ENCODE results near the gene TRAPPC3L. TPM values are rescaled to one million over a fixed set of nuclear protein-coding genes. Genes with fewer than 3 reads are reported as not detected.

The TRAPPC3L gene
- total and polyA plus RNA-seq, 9 of the 15 experiments (the other 6 are each of a cell fraction or from before 2014, with no cell fraction given): not detected

DNA sequence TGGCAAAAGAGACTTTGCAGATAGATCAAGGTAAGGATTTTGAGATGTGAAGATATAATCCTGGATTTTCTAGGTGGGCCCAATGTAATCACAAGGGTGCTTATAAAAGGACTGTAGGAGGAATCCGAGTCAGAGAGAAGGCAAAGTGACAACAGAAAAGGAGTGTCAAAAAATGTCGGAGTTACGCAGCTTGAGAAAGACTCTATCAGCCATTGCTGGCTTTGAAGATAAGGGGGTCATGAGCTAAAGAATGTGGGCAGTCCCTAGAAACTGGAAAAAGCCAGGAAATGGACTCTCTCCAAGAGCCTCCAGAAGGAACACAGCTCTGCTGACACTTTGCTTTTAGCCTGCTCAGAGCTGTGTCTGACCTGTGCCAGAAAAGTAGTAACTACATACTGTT is 17.1 kb upstream of the TRAPPC3L start (continued):
- TF ChIP-seq, protein P1, sequence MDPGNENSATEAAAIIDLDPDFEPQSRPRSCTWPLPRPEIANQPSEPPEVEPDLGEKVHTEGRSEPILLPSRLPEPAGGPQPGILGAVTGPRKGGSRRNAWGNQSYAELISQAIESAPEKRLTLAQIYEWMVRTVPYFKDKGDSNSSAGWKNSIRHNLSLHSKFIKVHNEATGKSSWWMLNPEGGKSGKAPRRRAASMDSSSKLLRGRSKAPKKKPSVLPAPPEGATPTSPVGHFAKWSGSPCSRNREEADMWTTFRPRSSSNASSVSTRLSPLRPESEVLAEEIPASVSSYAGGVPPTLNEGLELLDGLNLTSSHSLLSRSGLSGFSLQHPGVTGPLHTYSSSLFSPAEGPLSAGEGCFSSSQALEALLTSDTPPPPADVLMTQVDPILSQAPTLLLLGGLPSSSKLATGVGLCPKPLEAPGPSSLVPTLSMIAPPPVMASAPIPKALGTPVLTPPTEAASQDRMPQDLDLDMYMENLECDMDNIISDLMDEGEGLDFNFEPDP (CRISPR knock-in tag; IDR thresholded peaks at IDR 0.05): no peak
- TF ChIP-seq DMBX1 (CRISPR knock-in tag; IDR thresholded peaks at IDR 0.05; ENCODE audit: borderline replicate concordance): no peak
- TF ChIP-seq, protein P2, sequence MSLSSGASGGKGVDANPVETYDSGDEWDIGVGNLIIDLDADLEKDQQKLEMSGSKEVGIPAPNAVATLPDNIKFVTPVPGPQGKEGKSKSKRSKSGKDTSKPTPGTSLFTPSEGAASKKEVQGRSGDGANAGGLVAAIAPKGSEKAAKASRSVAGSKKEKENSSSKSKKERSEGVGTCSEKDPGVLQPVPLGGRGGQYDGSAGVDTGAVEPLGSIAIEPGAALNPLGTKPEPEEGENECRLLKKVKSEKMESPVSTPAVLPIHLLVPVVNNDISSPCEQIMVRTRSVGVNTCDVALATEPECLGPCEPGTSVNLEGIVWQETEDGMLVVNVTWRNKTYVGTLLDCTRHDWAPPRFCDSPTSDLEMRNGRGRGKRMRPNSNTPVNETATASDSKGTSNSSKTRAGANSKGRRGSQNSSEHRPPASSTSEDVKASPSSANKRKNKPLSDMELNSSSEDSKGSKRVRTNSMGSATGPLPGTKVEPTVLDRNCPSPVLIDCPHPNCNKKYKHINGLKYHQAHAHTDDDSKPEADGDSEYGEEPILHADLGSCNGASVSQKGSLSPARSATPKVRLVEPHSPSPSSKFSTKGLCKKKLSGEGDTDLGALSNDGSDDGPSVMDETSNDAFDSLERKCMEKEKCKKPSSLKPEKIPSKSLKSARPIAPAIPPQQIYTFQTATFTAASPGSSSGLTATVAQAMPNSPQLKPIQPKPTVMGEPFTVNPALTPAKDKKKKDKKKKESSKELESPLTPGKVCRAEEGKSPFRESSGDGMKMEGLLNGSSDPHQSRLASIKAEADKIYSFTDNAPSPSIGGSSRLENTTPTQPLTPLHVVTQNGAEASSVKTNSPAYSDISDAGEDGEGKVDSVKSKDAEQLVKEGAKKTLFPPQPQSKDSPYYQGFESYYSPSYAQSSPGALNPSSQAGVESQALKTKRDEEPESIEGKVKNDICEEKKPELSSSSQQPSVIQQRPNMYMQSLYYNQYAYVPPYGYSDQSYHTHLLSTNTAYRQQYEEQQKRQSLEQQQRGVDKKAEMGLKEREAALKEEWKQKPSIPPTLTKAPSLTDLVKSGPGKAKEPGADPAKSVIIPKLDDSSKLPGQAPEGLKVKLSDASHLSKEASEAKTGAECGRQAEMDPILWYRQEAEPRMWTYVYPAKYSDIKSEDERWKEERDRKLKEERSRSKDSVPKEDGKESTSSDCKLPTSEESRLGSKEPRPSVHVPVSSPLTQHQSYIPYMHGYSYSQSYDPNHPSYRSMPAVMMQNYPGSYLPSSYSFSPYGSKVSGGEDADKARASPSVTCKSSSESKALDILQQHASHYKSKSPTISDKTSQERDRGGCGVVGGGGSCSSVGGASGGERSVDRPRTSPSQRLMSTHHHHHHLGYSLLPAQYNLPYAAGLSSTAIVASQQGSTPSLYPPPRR (CRISPR knock-in tag; IDR thresholded peaks at IDR 0.05; ENCODE audit: borderline replicate concordance): no peak
- TF ChIP-seq ZNF696 (CRISPR knock-in tag; conservative IDR thresholded peaks at IDR 0.05): no peak
- peak; percentile 57; the same call in 1 of the 2 replicates for TF ChIP-seq NFIC (IDR thresholded peaks at IDR 0.05)
- TF ChIP-seq, protein P3, sequence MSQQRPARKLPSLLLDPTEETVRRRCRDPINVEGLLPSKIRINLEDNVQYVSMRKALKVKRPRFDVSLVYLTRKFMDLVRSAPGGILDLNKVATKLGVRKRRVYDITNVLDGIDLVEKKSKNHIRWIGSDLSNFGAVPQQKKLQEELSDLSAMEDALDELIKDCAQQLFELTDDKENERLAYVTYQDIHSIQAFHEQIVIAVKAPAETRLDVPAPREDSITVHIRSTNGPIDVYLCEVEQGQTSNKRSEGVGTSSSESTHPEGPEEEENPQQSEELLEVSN (IDR thresholded peaks at IDR 0.05; ENCODE audit: borderline replicate concordance in 1 of 2, extremely low read depth in 1 of 2, insufficient read depth in 1 of 2, insufficient read length in 1 of 2, low read depth in 1 of 2, low read length in 1 of 2, poor library complexity in 1 of 2, severe bottlenecking in 1 of 2): no peak
- TF ChIP-seq CBX2 (IDR thresholded peaks at IDR 0.05; ENCODE audit: insufficient read depth, low read length, poor library complexity, severe bottlenecking): no peak
- peak; percentile 22; the same call in 1 of the 2 replicates for TF ChIP-seq CREB1 (IDR thresholded peaks at IDR 0.05)
- TF ChIP-seq CREB1 (CRISPR knock-in tag; IDR thresholded peaks at IDR 0.05): no peak
- TF ChIP-seq, protein P4, sequence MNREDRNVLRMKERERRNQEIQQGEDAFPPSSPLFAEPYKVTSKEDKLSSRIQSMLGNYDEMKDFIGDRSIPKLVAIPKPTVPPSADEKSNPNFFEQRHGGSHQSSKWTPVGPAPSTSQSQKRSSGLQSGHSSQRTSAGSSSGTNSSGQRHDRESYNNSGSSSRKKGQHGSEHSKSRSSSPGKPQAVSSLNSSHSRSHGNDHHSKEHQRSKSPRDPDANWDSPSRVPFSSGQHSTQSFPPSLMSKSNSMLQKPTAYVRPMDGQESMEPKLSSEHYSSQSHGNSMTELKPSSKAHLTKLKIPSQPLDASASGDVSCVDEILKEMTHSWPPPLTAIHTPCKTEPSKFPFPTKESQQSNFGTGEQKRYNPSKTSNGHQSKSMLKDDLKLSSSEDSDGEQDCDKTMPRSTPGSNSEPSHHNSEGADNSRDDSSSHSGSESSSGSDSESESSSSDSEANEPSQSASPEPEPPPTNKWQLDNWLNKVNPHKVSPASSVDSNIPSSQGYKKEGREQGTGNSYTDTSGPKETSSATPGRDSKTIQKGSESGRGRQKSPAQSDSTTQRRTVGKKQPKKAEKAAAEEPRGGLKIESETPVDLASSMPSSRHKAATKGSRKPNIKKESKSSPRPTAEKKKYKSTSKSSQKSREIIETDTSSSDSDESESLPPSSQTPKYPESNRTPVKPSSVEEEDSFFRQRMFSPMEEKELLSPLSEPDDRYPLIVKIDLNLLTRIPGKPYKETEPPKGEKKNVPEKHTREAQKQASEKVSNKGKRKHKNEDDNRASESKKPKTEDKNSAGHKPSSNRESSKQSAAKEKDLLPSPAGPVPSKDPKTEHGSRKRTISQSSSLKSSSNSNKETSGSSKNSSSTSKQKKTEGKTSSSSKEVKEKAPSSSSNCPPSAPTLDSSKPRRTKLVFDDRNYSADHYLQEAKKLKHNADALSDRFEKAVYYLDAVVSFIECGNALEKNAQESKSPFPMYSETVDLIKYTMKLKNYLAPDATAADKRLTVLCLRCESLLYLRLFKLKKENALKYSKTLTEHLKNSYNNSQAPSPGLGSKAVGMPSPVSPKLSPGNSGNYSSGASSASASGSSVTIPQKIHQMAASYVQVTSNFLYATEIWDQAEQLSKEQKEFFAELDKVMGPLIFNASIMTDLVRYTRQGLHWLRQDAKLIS (CRISPR knock-in tag; IDR thresholded peaks at IDR 0.05): no peak
- TF ChIP-seq CCAR2 (IDR thresholded peaks at IDR 0.05; ENCODE audit: low read depth, low read length): no peak
- no peak for TF ChIP-seq SMARCA5 (IDR thresholded peaks at IDR 0.05)
- no peak for TF ChIP-seq ZNF764 (CRISPR knock-in tag; IDR thresholded peaks at IDR 0.05; ENCODE audit: low read depth)
- TF ChIP-seq MEF2A (IDR thresholded peaks at IDR 0.05; ENCODE audit: control insufficient read depth, low read depth, low read length): no peak
- no peak for TF ChIP-seq SOX6 (IDR thresholded peaks at IDR 0.05)
